ENCODE measurements around the gene PLXNA4. TPM values are rescaled to one million over a fixed set of nuclear protein-coding genes. Genes with fewer than 3 reads are reported as not detected.

The PLXNA4 gene
- total and polyA plus RNA-seq, 2 experiments from 2014 or later, result 0.32 TPM; not detected in 1

DNA sequence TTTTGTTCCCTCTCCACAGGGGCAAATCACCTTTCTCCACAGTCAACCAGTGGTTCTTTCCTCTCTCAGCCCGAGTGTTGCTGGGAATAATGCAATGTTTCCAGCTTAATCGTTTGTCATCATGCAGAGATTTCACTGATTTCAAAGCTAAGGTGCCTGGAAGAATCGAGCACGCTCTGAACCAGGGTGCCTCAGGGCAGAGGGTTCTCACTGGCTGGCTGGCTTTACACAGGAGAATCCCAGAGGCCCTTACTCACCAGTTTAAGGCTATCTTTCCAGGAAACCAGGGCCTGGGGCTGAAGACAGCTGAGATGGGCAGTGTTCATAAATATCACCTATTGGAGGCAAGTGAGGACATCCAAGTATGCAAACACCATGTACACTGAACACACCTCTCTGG lies 21.8 kb downstream of the PLXNA4 start:
- no peak overlapping the region for H3K27ac ChIP-seq
- 58 to 61% methylated on average over 4 of the region's 4 CpGs for WGBS, 2 experiments (ENCODE audit: low coverage in 1 of 2, low lambda C conversion rate in 2 of 2, missing lambda C conversion rate in 2 of 2)
- no peak overlapping the region for H3K9ac ChIP-seq
- H3K4me3 ChIP-seq, result no peak overlapping the region
- H3K79me2 ChIP-seq (ENCODE audit: insufficient read depth), result no peaks in the 10 kb centered on the region
- H3K27me3 ChIP-seq (replicated peaks; ENCODE audit: insufficient read depth), result no peaks in the 10 kb centered on the region
- no peaks in the 10 kb centered on the region for H3K9me2 ChIP-seq (ENCODE audit: insufficient read depth)
- H3K9me3 ChIP-seq (ENCODE audit: low read depth), result no peaks in the 10 kb centered on the region
- 0 out of 2 replicates have a peak, but pooled peaks cover under 1% of the 10 kb centered on the region for H3K4me1 ChIP-seq (ENCODE audit: insufficient read depth)
- no peaks in the 10 kb centered on the region for H3F3A ChIP-seq (ENCODE audit: insufficient read depth)
- H4K20me1 ChIP-seq (ENCODE audit: insufficient read depth), result no peaks in the 10 kb centered on the region
- H2AFZ ChIP-seq, result no peak overlapping the region
- H3K36me3 ChIP-seq (ENCODE audit: low read depth), result no peaks in the 10 kb centered on the region
- no peak overlapping the region for H3K4me2 ChIP-seq (ENCODE audit: unreplicated experiment)
- in situ Hi-C loops (cut with MboI), result no loop called here
- DNase-seq, result no peak
- TF ChIP-seq EZH2 (IDR thresholded peaks at IDR 0.05; ENCODE audit: insufficient read depth, poor library complexity, severe bottlenecking) (no peak), EZH2phosphoT487 (IDR thresholded peaks at IDR 0.05; ENCODE audit: insufficient read depth, low read depth) (no peak)

DNA sequence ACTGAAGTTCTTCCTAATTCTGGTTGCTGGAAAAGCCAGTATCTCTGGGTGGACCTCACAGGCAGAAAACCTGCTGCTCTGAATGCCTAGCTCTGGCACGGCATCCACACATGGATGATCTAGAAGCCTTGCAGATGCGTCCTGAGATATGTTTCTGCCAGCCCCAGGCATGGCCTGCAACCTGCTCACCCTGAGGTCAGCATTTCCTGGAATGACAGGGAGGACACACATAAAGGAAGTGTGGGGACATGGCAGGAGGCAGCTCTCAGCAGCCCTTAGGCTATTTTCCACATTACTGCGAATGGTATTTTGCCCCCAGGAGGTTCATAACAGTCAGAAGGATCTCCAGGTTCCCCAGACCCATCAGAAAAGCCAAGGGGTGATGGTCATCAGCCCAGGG lies 23.2 kb downstream of the PLXNA4 start:
- Histone ChIP-seq H3K4me2 (ENCODE audit: unreplicated experiment) (no peak overlapping the region), H3F3A (ENCODE audit: insufficient read depth) (no peaks in the 10 kb centered on the region), H3K27me3 (replicated peaks; ENCODE audit: insufficient read depth) (no peaks in the 10 kb centered on the region), H3K36me3 (ENCODE audit: low read depth) (no peaks in the 10 kb centered on the region), H3K79me2 (ENCODE audit: insufficient read depth) (no peaks in the 10 kb centered on the region), H3K9me2 (ENCODE audit: insufficient read depth) (no peaks in the 10 kb centered on the region), H3K9ac (no peak overlapping the region), H3K4me3 (no peak overlapping the region), H2AFZ (no peak overlapping the region), H3K4me1 (ENCODE audit: insufficient read depth) (peaks cover 11% of the 10 kb centered on the region; the same call in 1 of the 2 replicates), H3K9me3 (ENCODE audit: low read depth) (no peaks in the 10 kb centered on the region), H4K20me1 (ENCODE audit: insufficient read depth) (no peaks in the 10 kb centered on the region), H3K27ac (no peak overlapping the region)
- in situ Hi-C loops (cut with MboI), result no loop called here
- TF ChIP-seq EZH2phosphoT487 (IDR thresholded peaks at IDR 0.05; ENCODE audit: insufficient read depth, low read depth) (no peak), EZH2 (IDR thresholded peaks at IDR 0.05; ENCODE audit: insufficient read depth, poor library complexity, severe bottlenecking) (no peak)
- 60 to 67% methylated on average over 3 of the region's 3 CpGs for WGBS, 2 experiments (ENCODE audit: low coverage in 1 of 2, low lambda C conversion rate in 2 of 2, missing lambda C conversion rate in 2 of 2)
- no peak for DNase-seq

- no peak overlapping the region for H3K4me3 ChIP-seq
- H3K9ac ChIP-seq, result no peak overlapping the region
- H3F3A ChIP-seq (ENCODE audit: insufficient read depth), result no peaks in the 10 kb centered on the region; the same call in 1 of the 2 replicates
- no peaks in the 10 kb centered on the region for H3K79me2 ChIP-seq (ENCODE audit: insufficient read depth)
- TF ChIP-seq EZH2 (IDR thresholded peaks at IDR 0.05; ENCODE audit: insufficient read depth, poor library complexity, severe bottlenecking), result no peak
- TF ChIP-seq EZH2phosphoT487 (IDR thresholded peaks at IDR 0.05; ENCODE audit: insufficient read depth, low read depth), result no peak
- in situ Hi-C loops (cut with MboI), result no loop called here
- no peak overlapping the region for H3K4me2 ChIP-seq (ENCODE audit: unreplicated experiment)
- H4K20me1 ChIP-seq (ENCODE audit: insufficient read depth), result no peaks in the 10 kb centered on the region
- no peaks in the 10 kb centered on the region for H3K36me3 ChIP-seq (ENCODE audit: low read depth)
- DNase-seq, result no peak
- no peak overlapping the region for H3K27ac ChIP-seq
- H3K9me2 ChIP-seq (ENCODE audit: insufficient read depth), result no peaks in the 10 kb centered on the region
- peaks cover 11% of the 10 kb centered on the region; the same call in 1 of the 2 replicates for H3K4me1 ChIP-seq (ENCODE audit: insufficient read depth)
- H3K9me3 ChIP-seq (ENCODE audit: low read depth), result no peaks in the 10 kb centered on the region
- no peaks in the 10 kb centered on the region for H3K27me3 ChIP-seq (replicated peaks; ENCODE audit: insufficient read depth)
- 56 to 61% methylated on average over 3 of the region's 3 CpGs for WGBS, 2 experiments (ENCODE audit: low coverage in 1 of 2, low lambda C conversion rate in 2 of 2, missing lambda C conversion rate in 2 of 2)
- H2AFZ ChIP-seq, result no peak overlapping the region
Observed at GRCh38 chr7:132551886-132552285, 24.4 kb downstream of the PLXNA4 start.

DNA sequence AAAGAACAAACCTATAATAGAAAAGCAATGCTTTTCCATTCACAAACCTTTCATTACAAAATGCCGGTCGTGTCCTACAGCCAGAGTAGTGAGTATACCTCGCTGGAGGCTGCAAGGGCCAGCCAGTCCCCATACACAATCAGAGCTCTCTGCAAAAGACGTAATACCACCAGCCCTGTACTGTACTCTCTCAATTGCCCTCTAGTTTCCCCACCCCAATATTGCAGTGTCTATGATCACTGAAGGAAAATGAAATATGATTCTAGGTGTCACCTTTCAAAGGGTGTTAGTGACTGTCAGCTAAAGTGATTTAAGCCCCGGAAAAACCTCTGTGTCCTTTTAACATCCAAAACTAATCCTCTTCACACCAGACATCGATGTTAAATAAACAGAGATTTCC lies 24.8 kb downstream of the PLXNA4 start:
- H3K9me3 ChIP-seq (ENCODE audit: low read depth), result no peaks in the 10 kb centered on the region
- no peaks in the 10 kb centered on the region for H3K36me3 ChIP-seq (ENCODE audit: low read depth)
- no peak overlapping the region for H2AFZ ChIP-seq
- no peak overlapping the region for H3K4me2 ChIP-seq (ENCODE audit: unreplicated experiment)
- H3K9me2 ChIP-seq (ENCODE audit: insufficient read depth), result no peaks in the 10 kb centered on the region
- no peaks in the 10 kb centered on the region; the same call in 1 of the 2 replicates for H3F3A ChIP-seq (ENCODE audit: insufficient read depth)
- WGBS, 2 experiments (ENCODE audit: low coverage in 1 of 2, low lambda C conversion rate in 2 of 2, missing lambda C conversion rate in 2 of 2), result 74% methylated on average over 6 of the region's 6 CpGs
- H3K27ac ChIP-seq, result no peak overlapping the region
- H4K20me1 ChIP-seq (ENCODE audit: insufficient read depth), result no peaks in the 10 kb centered on the region
- in situ Hi-C loops (cut with MboI), result no loop called here
- no peak overlapping the region for H3K4me3 ChIP-seq
- no peak overlapping the region for H3K9ac ChIP-seq
- TF ChIP-seq EZH2 (IDR thresholded peaks at IDR 0.05; ENCODE audit: insufficient read depth, poor library complexity, severe bottlenecking) (no peak), EZH2phosphoT487 (IDR thresholded peaks at IDR 0.05; ENCODE audit: insufficient read depth, low read depth) (no peak)
- no peaks in the 10 kb centered on the region for H3K27me3 ChIP-seq (replicated peaks; ENCODE audit: insufficient read depth)
- peaks cover 11% of the 10 kb centered on the region; the same call in 1 of the 2 replicates for H3K4me1 ChIP-seq (ENCODE audit: insufficient read depth)
- DNase-seq, result no peak
- H3K79me2 ChIP-seq (ENCODE audit: insufficient read depth), result no peaks in the 10 kb centered on the region

All from GM23248 (cell line).